IPS-18a (cell line): ENCODE data around the gene ACTL10.

Experiments used
- H3K27ac ChIP-seq: one replicate; pipeline ENCODE4 v1.5.1; 2013; ENCODE audit warnings: low read length
- H3K27me3 ChIP-seq: one replicate; pipeline ENCODE4 v1.6.1; 2013; ENCODE audit warnings: mild to moderate bottlenecking, low read length; ENCODE audit not compliant: control insufficient read depth, insufficient read depth
- H3K36me3 ChIP-seq: one replicate; pipeline ENCODE4 v1.6.1; 2013; ENCODE audit warnings: low read depth, low read length; ENCODE audit not compliant: control insufficient read depth
- H3K4me1 ChIP-seq: one replicate; pipeline ENCODE4 v1.6.1; 2013; ENCODE audit warnings: low read depth, low read length; ENCODE audit not compliant: control insufficient read depth
- H3K4me3 ChIP-seq: one replicate; pipeline ENCODE4 v1.5.1; 2013; ENCODE audit warnings: low read length
- H3K9ac ChIP-seq: one replicate; pipeline ENCODE4 v1.6.1; 2013; ENCODE audit warnings: mild to moderate bottlenecking, low read length, moderate library complexity
- H3K9me3 ChIP-seq: one replicate; pipeline ENCODE4 v1.6.1; 2013; ENCODE audit warnings: low read depth, low read length; ENCODE audit not compliant: control insufficient read depth

The ACTL10 gene

GRCh38 chr20:33668466-33669155 lies 1.9 kb downstream of the ACTL10 start:
- Histone ChIP-seq H3K9me3 (no peaks in the 10 kb centered on the region), H3K27ac (no peak overlapping the region), H3K36me3 (no peaks in the 10 kb centered on the region), H3K9ac (no peak overlapping the region), H3K27me3 (peaks cover 8% of the 10 kb centered on the region), H3K4me1 (peaks cover 19% of the 10 kb centered on the region), H3K4me3 (no peak overlapping the region)

GRCh38 chr20:33669224-33669623 lies 2.5 kb downstream of the ACTL10 start:
- Histone ChIP-seq H3K36me3 (no peaks in the 10 kb centered on the region), H3K9me3 (no peaks in the 10 kb centered on the region), H3K9ac (no peak overlapping the region), H3K27me3 (peaks cover 8% of the 10 kb centered on the region), H3K27ac (no peak overlapping the region), H3K4me3 (no peak overlapping the region), H3K4me1 (peaks cover 16% of the 10 kb centered on the region)

GRCh38 chr20:33669873-33670640 lies 3.3 kb downstream of the ACTL10 start:
- no peaks in the 10 kb centered on the region for H3K36me3 ChIP-seq
- no peak overlapping the region for H3K9ac ChIP-seq
- peaks cover 8% of the 10 kb centered on the region for H3K27me3 ChIP-seq
- no peaks in the 10 kb centered on the region for H3K9me3 ChIP-seq
- peaks cover 17% of the 10 kb centered on the region for H3K4me1 ChIP-seq
- no peak overlapping the region for H3K4me3 ChIP-seq
- no peak overlapping the region for H3K27ac ChIP-seq

DNA sequence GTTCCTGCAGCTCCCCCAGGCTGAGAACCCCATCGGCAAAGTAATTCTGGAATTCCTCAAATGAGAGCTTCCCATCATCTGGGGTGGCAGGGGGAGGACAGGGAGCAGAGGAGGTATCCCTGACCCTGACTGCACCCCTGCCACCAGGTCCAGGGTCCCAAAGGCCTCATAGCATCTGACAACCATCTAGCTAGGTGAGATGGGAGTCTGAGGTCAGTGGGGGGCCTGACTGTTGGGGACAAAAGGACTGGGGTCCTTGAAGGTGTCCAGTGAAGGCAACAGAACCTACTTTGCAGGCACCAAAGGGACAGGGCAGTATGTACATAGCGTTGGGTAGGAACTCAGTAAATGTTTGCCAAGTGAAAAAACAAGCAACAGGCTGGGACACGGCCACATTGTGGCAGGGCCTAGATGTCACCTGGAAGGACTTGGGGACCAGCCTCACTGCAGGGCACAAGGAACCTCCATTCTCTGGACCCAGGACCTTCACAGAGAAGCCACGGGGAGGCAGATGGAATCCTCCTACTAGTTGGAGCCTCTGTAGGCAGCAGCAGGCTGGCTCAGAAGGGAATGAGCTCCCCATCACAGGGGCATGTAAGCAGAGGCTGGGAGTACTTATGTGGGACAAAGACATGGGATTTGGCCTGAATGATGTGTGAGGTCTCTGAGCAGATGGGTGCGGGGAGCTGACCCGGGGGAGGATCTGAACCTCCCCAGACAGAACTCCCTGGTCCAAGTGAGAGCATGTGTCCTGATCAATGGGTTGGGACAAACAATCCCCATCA lies 4.2 kb downstream of the ACTL10 start:
- no peak overlapping the region for H3K27ac ChIP-seq
- H3K4me1 ChIP-seq, result peaks cover 20% of the 10 kb centered on the region

DNA sequence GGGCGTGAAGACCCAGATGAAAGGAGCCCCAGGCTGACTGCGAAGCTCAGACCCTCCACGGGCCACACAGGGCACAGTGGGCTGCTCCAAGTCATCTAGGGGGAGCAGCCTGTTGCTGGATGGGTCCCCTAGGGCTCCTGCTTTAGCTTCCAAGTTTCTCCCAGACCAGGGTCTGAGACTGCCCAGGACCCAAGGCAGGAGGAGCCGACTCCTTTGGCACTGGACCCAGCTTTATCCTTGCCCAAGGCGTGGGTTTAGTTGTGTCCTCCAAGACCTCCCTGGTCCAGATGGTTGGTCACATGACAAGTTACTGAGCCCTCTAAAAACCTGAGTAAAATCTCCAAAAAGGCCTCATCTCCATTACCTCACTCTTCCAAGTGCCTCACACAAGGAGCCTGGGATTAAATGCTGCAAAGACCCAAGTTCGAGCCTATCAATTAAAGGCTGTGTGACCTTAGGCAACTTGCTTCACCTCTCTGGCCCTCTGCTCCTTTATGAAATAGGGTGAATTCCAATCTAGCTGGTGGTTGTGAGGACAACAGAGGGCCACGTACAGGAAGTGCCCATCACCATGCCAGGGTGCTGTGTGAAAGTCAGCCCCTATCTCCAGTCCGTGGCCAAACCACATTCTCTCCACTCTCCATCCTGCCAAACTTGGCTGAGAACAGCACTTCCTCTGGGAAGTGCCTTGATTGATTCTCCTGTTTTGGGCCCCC lies 5.0 kb downstream of the ACTL10 start:
- no peak overlapping the region for H3K4me3 ChIP-seq
- no peaks in the 10 kb centered on the region for H3K9me3 ChIP-seq
- no peak overlapping the region for H3K9ac ChIP-seq
- H3K4me1 ChIP-seq, result peaks cover 17% of the 10 kb centered on the region
- no peak overlapping the region for H3K27ac ChIP-seq
- peaks cover 7% of the 10 kb centered on the region for H3K36me3 ChIP-seq
- H3K27me3 ChIP-seq, result peaks cover 8% of the 10 kb centered on the region

More for the DNA sequence above, 4.2 kb downstream of the ACTL10 start:
- Histone ChIP-seq H3K27me3 (peaks cover 8% of the 10 kb centered on the region), H3K4me3 (no peak overlapping the region), H3K36me3 (no peaks in the 10 kb centered on the region), H3K9ac (no peak overlapping the region), H3K9me3 (no peaks in the 10 kb centered on the region)

DNA sequence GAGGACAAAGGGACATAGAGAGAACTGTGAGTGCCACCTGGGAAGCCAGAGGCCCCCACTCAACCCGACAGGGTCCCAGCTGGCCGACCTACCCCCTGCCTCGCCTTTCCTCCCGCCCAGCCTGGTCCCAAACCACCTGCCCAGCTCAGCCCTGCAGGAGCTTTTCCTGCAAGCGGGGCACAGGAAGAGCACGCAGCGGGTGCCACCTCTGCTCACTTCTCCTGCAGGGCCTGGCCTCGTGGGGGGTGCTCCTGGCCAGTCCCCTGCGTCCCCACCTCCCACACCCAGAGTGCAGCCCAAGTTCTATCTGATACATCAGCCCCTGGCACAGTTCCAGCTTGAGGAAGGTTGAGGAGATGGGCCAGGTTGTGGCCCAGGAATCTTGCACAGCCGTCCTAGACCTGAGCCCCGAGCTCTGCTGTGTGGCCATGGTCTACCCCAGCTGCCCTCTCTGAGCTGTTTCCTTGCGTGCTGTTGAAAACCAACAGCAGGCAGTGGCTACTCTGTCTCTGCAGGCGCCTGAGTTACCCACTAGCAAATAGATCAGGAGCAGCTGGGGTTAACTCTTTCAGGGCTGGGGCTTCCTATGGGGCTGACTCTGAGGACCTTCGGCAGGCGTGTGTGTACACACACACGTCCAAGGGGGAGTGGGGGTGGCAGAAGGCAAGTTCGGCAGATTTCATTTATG lies 5.8 kb downstream of the ACTL10 start:
- H3K27me3 ChIP-seq, result peaks cover 3% of the 10 kb centered on the region
- H3K4me1 ChIP-seq, result peaks cover 17% of the 10 kb centered on the region
- peaks cover 8% of the 10 kb centered on the region for H3K36me3 ChIP-seq
- peak overlapping the region; percentile 72 for H3K4me3 ChIP-seq
- no peak overlapping the region for H3K9ac ChIP-seq
- H3K9me3 ChIP-seq, result no peaks in the 10 kb centered on the region
- no peak overlapping the region for H3K27ac ChIP-seq

- H3K4me1 ChIP-seq, result peaks cover 17% of the 10 kb centered on the region
- H3K27ac ChIP-seq, result no peak overlapping the region
- peak overlapping the region; percentile 72 for H3K4me3 ChIP-seq
- no peak overlapping the region for H3K9ac ChIP-seq
- H3K27me3 ChIP-seq, result no peaks in the 10 kb centered on the region
- no peaks in the 10 kb centered on the region for H3K9me3 ChIP-seq
- H3K36me3 ChIP-seq, result peaks cover 13% of the 10 kb centered on the region
These were observed 6.3 kb downstream of the ACTL10 start for GRCh38 chr20:33673114-33673409.

DNA sequence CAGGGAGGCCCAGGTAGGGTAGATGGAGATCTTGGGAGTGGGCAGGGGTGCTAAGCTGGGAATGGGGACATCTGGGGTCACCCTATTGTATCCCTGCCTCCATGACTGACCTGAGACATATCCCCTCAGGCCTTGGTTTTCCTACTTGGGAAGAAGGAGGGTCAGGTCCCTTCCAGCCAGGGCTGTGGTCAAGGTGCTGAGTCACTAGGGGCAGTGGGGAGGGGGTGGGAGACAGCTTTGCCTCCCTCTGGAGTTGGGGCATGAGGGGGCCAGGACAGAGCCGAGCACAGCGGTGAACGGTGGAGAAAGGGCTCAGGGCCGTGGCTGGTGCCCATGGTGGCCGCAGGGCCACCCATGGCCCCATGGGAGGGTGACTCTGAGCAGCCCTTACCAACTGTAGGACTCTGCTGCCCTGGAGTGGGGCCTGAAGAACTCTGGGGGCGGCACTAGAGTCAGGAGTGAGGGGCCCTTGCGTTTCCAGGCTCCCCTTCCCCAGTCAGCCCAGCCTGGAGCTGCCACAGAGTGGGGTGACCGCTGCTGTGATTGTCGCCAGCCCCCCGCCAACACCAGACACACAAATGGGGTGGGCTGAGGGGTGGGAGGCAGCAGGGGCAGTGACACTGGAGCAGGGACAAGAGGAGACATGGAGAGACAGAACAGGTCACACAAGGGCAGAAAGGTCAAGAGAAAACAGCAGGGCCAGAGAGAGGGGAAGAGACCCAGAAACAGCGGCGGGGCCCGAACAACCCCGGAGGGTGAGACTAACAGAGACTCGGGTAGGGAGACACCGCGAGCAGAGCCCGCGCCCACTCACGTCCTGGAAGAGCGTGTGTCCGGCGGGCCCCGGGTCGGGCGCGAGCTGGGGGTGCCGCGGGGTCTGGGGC lies 6.9 kb downstream of the ACTL10 start:
- no peak overlapping the region for H3K27ac ChIP-seq
- H3K36me3 ChIP-seq, result peaks cover 18% of the 10 kb centered on the region
- peaks cover 17% of the 10 kb centered on the region for H3K4me1 ChIP-seq

DNA sequence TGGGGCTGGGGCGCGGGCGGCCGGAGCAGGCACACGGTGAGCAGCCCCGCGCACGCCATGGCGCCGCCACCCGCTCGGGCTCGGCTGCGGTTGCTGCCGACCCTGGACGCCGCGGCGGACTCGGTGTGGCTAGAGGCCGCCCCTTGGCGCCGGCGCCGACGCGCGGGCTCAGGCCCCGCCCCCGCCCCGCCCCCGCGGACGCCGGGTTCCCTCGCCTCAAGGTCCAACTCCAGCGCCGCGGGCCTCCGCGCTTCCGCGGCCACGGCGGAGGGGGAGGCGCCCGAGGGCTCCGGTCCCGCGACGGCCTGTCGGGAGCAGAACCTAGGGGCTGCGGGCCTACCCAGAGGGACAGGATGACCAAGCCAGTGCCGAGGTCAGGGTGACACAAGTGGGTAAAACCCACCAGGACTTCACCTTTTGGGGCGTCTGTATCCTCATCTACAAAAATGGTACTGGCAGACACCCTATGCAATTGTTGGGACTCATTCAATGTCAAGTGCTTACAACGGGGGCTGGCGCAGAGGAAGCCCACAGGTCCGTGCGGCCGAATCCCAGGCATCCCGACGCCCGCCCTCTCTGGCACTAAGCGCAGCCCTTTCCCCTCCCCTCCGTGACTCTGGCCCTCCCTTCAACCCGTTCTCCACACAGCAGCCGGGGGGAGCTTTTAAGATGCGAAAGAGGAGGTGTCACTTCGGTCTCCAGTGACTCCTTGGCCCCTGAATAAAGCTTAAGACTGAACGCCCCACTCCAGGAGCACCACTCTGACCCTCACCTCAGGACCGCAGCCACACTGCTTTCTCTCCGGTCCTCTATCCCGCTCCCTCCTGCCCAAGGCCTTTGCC lies 7.8 kb downstream of the ACTL10 start, which contains the start of gene NECAB3:
TSS of gene NECAB3 (minus strand) at position 135 of the 842 bp plus-strand sequence. CDS start at position 59, 76 bp downstream.
- Histone ChIP-seq H3K27me3 (no peaks in the 10 kb centered on the region), H3K27ac (no peak within 1 kb of the TSS), H3K9ac (peak within 1 kb of the TSS; percentile 61), H3K9me3 (no peaks in the 10 kb centered on the region), H3K4me1 (peaks cover 17% of the 10 kb centered on the region), H3K36me3 (peaks cover 26% of the 10 kb centered on the region), H3K4me3 (peak within 1 kb of the TSS; percentile 73)

More for the DNA sequence above, 6.9 kb downstream of the ACTL10 start:
- H3K9ac ChIP-seq, result peak overlapping the region; percentile 52
- no peaks in the 10 kb centered on the region for H3K9me3 ChIP-seq
- H3K4me3 ChIP-seq, result peak overlapping the region; percentile 72
- no peaks in the 10 kb centered on the region for H3K27me3 ChIP-seq
